ENCODE measurements around the gene NXPH2. TPM values are rescaled to one million over a fixed set of nuclear protein-coding genes. Genes with fewer than 3 reads are reported as not detected.

The NXPH2 gene
- total RNA-seq, 2 experiments from 2014 or later, result not detected

DNA sequence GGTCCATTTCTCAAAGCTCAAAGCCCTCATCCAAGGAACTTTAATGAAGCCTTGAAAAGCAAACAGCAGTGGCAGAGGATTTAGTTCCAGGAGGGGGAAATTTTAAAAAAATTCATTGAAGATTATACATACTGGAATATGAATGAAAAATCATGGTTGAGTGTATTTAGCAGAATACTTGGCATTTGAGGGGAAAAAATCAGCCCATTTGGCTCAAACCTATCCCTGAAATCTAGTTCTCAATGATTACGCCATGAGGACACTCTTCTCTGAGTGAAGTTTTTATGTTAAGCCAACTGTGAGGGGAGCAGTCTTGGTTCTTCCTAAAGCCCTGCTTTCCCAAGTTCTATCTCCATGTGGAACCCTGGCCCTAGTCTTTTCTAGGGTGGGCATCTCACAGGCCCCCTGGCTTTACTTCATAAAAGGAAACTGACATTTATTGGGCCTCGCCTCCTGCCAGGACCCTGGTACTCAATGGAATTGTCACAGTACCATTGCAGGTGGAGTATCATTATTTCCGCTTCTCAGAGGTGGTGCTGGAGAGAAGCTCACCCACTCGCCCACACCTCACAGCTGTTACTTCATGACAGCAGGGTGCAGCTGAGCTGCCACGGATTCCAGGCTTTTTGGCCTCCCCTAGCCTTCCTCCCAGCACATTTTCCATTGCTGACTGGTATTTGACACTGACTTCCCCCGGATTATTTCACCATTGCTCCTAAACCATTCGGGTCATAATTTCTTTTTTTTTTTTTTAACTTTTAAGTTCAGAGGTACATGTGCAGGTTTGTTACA lies 56.8 kb downstream of the NXPH2 start:
- Mint-ChIP-seq H3K27me3 (peaks cover 5% of the 10 kb centered on the region), H3K4me3 (no peak overlapping the region), H3K4me1 (ENCODE audit: low read depth) (no peaks in the 10 kb centered on the region), H3K36me3 (ENCODE audit: low read depth) (no peaks in the 10 kb centered on the region), H3K27ac (no peak overlapping the region), H3K9me3 (no peaks in the 10 kb centered on the region)
- no peak for DNase-seq
- Histone ChIP-seq H3K27me3 (ENCODE audit: control insufficient read depth in 1 of 2, insufficient read depth in 2 of 2, low read length in 2 of 2) (no peaks in the 10 kb centered on the region), H3K9me3 (ENCODE audit: control insufficient read depth in 1 of 2, insufficient read depth in 1 of 2, low read length in 2 of 2) (no peaks in the 10 kb centered on the region), H3K4me1 (ENCODE audit: insufficient read depth, low read length) (no peaks in the 10 kb centered on the region), H3K36me3 (ENCODE audit: insufficient read depth, low read length) (no peaks in the 10 kb centered on the region), H3K4me3 (ENCODE audit: low read length) (no peak overlapping the region), H3K27ac (ENCODE audit: low read depth in 1 of 2, low read length in 2 of 2) (no peak overlapping the region)
- TF ChIP-seq, protein P1, sequence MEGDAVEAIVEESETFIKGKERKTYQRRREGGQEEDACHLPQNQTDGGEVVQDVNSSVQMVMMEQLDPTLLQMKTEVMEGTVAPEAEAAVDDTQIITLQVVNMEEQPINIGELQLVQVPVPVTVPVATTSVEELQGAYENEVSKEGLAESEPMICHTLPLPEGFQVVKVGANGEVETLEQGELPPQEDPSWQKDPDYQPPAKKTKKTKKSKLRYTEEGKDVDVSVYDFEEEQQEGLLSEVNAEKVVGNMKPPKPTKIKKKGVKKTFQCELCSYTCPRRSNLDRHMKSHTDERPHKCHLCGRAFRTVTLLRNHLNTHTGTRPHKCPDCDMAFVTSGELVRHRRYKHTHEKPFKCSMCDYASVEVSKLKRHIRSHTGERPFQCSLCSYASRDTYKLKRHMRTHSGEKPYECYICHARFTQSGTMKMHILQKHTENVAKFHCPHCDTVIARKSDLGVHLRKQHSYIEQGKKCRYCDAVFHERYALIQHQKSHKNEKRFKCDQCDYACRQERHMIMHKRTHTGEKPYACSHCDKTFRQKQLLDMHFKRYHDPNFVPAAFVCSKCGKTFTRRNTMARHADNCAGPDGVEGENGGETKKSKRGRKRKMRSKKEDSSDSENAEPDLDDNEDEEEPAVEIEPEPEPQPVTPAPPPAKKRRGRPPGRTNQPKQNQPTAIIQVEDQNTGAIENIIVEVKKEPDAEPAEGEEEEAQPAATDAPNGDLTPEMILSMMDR (IDR thresholded peaks at IDR 0.05), result no peak
- intact Hi-C loops (cut with DNase I, micrococcal nuclease), result no loop called here
- ATAC-seq (ENCODE audit: poor library complexity), result no peak
- ChIA-PET CTCF (no interaction called here), POLR2A (no interaction called here)

DNA sequence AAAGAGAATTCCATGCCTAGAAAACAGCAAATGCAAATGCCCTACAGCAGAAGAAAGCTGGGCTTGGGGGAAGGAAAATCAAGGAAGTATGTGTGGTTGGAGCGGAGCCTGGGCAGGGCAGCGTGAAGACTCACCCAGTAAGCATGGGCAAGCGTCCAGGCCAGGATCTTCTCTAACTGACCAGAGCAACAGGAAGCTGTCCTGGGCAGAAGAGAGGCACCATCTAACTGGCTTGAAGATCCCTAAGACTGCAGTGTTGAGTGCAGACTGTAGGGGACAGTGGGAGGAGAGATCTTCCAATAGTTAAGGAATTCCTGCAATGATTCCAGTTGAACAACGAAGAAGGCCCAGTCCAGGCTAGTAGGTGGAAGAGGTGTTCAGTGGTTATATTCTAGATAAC lies 57.9 kb downstream of the NXPH2 start:
- H3K27ac ChIP-seq (ENCODE audit: low read depth in 1 of 2, low read length in 2 of 2), result no peak overlapping the region
- no peak overlapping the region for H3K4me3 ChIP-seq (ENCODE audit: low read length)
- ATAC-seq (ENCODE audit: poor library complexity) (no peak), DNase-seq (no peak)
- ChIA-PET POLR2A (no interaction called here), CTCF (no interaction called here)
- no peaks in the 10 kb centered on the region for H3K9me3 ChIP-seq (ENCODE audit: control insufficient read depth in 1 of 2, insufficient read depth in 1 of 2, low read length in 2 of 2)
- Mint-ChIP-seq H3K36me3 (ENCODE audit: low read depth) (no peaks in the 10 kb centered on the region), H3K27me3 (peaks cover 10% of the 10 kb centered on the region), H3K9me3 (no peaks in the 10 kb centered on the region), H3K4me1 (ENCODE audit: low read depth) (no peaks in the 10 kb centered on the region), H3K27ac (no peak overlapping the region), H3K4me3 (no peak overlapping the region)
- intact Hi-C loops (cut with DNase I, micrococcal nuclease), result no loop called here
- peaks cover 0 to 1% of the 10 kb centered on the region in 2 experiments for H3K27me3 ChIP-seq (ENCODE audit: control insufficient read depth in 1 of 2, insufficient read depth in 2 of 2, low read length in 2 of 2)
- H3K36me3 ChIP-seq (ENCODE audit: insufficient read depth, low read length), result no peaks in the 10 kb centered on the region
- TF ChIP-seq, protein P1 (IDR thresholded peaks at IDR 0.05), result no peak
- no peaks in the 10 kb centered on the region for H3K4me1 ChIP-seq (ENCODE audit: insufficient read depth, low read length)

DNA sequence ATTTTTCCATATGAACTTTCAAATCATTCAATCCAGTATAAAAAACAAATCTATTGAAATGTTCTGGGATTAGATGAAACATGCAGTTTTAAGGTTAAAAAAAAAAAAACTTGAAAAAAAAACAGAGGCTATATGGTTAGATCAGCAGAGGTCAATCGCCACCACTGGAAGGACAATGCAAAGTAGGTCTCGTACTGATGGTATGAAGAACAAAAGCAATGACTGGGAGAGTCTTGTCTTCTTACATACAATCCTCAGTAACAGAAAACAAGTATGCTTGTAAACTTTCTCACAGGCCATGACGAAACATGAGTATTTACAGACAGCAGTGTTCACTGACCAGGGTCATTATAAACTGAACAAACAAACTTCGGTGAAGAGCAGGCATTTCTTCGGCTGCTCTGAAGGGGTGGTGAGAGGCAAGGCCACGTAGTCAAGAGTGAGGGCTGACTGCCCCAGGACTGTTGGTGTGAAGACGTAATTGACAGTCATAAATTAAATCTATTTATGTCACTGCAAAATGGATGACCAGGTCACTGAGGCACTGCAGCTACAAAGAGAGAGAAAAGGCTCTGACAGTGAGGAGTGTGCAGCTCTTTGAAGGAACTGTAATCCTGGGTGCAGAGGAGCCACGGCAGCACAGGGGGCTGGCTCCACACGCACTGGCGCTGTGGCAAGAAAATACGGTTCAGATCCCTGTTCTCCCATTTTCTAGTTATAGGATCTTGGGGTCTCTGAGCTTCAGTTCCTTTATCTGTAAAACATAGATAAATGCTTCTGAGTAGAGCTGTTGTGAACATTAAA lies 60.0 kb downstream of the NXPH2 start:
- Mint-ChIP-seq H3K36me3 (ENCODE audit: low read depth) (no peaks in the 10 kb centered on the region), H3K4me3 (no peak overlapping the region), H3K27me3 (peaks cover 12% of the 10 kb centered on the region), H3K9me3 (no peaks in the 10 kb centered on the region), H3K27ac (no peak overlapping the region), H3K4me1 (ENCODE audit: low read depth) (no peaks in the 10 kb centered on the region)
- Histone ChIP-seq H3K4me1 (ENCODE audit: insufficient read depth, low read length) (no peaks in the 10 kb centered on the region), H3K4me3 (ENCODE audit: low read length) (no peak overlapping the region), H3K27me3 (ENCODE audit: control insufficient read depth in 1 of 2, insufficient read depth in 2 of 2, low read length in 2 of 2) (peaks cover 0 to 3% of the 10 kb centered on the region in 2 experiments), H3K9me3 (ENCODE audit: control insufficient read depth in 1 of 2, insufficient read depth in 1 of 2, low read length in 2 of 2) (no peaks in the 10 kb centered on the region), H3K27ac (ENCODE audit: low read depth in 1 of 2, low read length in 2 of 2) (no peak overlapping the region), H3K36me3 (ENCODE audit: insufficient read depth, low read length) (no peaks in the 10 kb centered on the region)
- no peak for DNase-seq
- ChIA-PET POLR2A (no interaction called here), CTCF (no interaction called here)
- intact Hi-C loops (cut with DNase I, micrococcal nuclease), result no loop called here
- no peak for ATAC-seq (ENCODE audit: poor library complexity)
- TF ChIP-seq, protein P1 (IDR thresholded peaks at IDR 0.05), result no peak
